GM18520 (cell line): ENCODE measurements around the gene LRP1B.

Experiments used
- ATAC-seq: cut with Tn5 transposase; IDR thresholded peaks from one replicate; pipeline ENCODE4 v1.9.1; 2021; ENCODE audit not compliant: unreplicated experiment

LRP1B gene

GRCh38 chr2:141062443-141062842 is 1068.4 kb downstream of the LRP1B start:
- no peak for ATAC-seq

- no peak for ATAC-seq
Measured at GRCh38 chr2:141062031-141062430, 1068.8 kb downstream of the LRP1B start.

GRCh38 chr2:141058556-141058955 is 1072.3 kb downstream of the LRP1B start:
- ATAC-seq, result no peak

- ATAC-seq, result no peak
Measured at GRCh38 chr2:141055531-141055930, 1075.3 kb downstream of the LRP1B start.

- ATAC-seq, result no peak
Measured at GRCh38 chr2:141048951-141049350, 1081.9 kb downstream of the LRP1B start.

- no peak for ATAC-seq
Measured at GRCh38 chr2:141041281-141041680, 1089.5 kb downstream of the LRP1B start.

- ATAC-seq, result no peak
Measured at GRCh38 chr2:141038341-141038740, 1092.5 kb downstream of the LRP1B start.

GRCh38 chr2:141037361-141037760 is 1093.5 kb downstream of the LRP1B start:
- no peak for ATAC-seq

- no peak for ATAC-seq
Measured at GRCh38 chr2:141035846-141036420, 1094.9 kb downstream of the LRP1B start.

- ATAC-seq, result no peak
Measured at GRCh38 chr2:141029428-141030078, 1101.3 kb downstream of the LRP1B start.

GRCh38 chr2:141027221-141027620 is 1103.6 kb downstream of the LRP1B start:
- ATAC-seq, result no peak

GRCh38 chr2:141021611-141022010 is 1109.2 kb downstream of the LRP1B start:
- ATAC-seq, result no peak

GRCh38 chr2:141021109-141021508 is 1109.7 kb downstream of the LRP1B start:
- ATAC-seq, result no peak

- no peak for ATAC-seq
Measured at GRCh38 chr2:141020346-141020745, 1110.5 kb downstream of the LRP1B start.

GRCh38 chr2:141015341-141016047 is 1115.3 kb downstream of the LRP1B start:
- ATAC-seq, result no peak

GRCh38 chr2:141003967-141004657 is 1126.7 kb downstream of the LRP1B start:
- ATAC-seq, result no peak

- no peak for ATAC-seq
Measured at GRCh38 chr2:141001750-141002149, 1129.1 kb downstream of the LRP1B start.

GRCh38 chr2:140998577-140998976 is 1132.2 kb downstream of the LRP1B start:
- ATAC-seq, result no peak

- ATAC-seq, result no peak
Measured at GRCh38 chr2:140998017-140998416, 1132.8 kb downstream of the LRP1B start.

GRCh38 chr2:140994856-140995255 is 1136.0 kb downstream of the LRP1B start:
- no peak for ATAC-seq

GRCh38 chr2:140990416-140990815 is 1140.4 kb downstream of the LRP1B start:
- ATAC-seq, result no peak

- ATAC-seq, result no peak
Measured at GRCh38 chr2:140988597-140988996, 1142.2 kb downstream of the LRP1B start.
